ENCODE measurements around the gene DTX1.
"Not testable (repeated sequence)": the region's sequence is repeated elsewhere in the genome, so short reads cannot be mapped to it uniquely, and the experiment has no call there.

DTX1 gene

GRCh38 chr12:113109872-113110599, 53.5 kb downstream of the DTX1 start:
- Histone ChIP-seq H3K9me3 (ENCODE audit: control insufficient read depth in 5 of 5, low read length in 5 of 5) (no peaks in the 10 kb centered on the region), H3K9ac (ENCODE audit: low read length in 5 of 5) (no peak overlapping the region), H3K4me3 (ENCODE audit: low read depth in 1 of 5, low read length in 5 of 5) (no peak overlapping the region), H3K4me1 (ENCODE audit: control insufficient read depth in 5 of 5, insufficient read depth in 5 of 5, low read length in 5 of 5) (no peaks in the 10 kb centered on the region), H3K36me3 (ENCODE audit: control insufficient read depth in 5 of 5, insufficient read depth in 5 of 5, low read length in 5 of 5) (no peaks in the 10 kb centered on the region), H3K27me3 (ENCODE audit: control insufficient read depth in 5 of 5, insufficient read depth in 4 of 5, low read length in 5 of 5) (peaks cover 0 to 21% (median 8%) of the 10 kb centered on the region in 5 donors), H3K27ac (ENCODE audit: low read depth, low read length) (no peak overlapping the region)

GRCh38 chr12:113111247-113111646, 54.7 kb downstream of the DTX1 start:
- Histone ChIP-seq H3K4me1 (ENCODE audit: control insufficient read depth in 5 of 5, insufficient read depth in 5 of 5, low read length in 5 of 5) (no peaks in the 10 kb centered on the region), H3K27me3 (ENCODE audit: control insufficient read depth in 5 of 5, insufficient read depth in 4 of 5, low read length in 5 of 5) (peaks cover 0 to 16% (median 12%) of the 10 kb centered on the region in 5 donors)

GRCh38 chr12:113112043-113112899, 55.7 kb downstream of the DTX1 start:
- Histone ChIP-seq H3K36me3 (ENCODE audit: control insufficient read depth in 5 of 5, insufficient read depth in 5 of 5, low read length in 5 of 5) (no peaks in the 10 kb centered on the region), H3K9me3 (ENCODE audit: control insufficient read depth in 5 of 5, low read length in 5 of 5) (no peaks in the 10 kb centered on the region), H3K4me3 (ENCODE audit: low read depth in 1 of 5, low read length in 5 of 5) (no peak overlapping the region), H3K9ac (ENCODE audit: low read length in 5 of 5) (no peak overlapping the region), H3K27ac (ENCODE audit: low read depth, low read length) (no peak overlapping the region), H3K27me3 (ENCODE audit: control insufficient read depth in 5 of 5, insufficient read depth in 4 of 5, low read length in 5 of 5) (peaks cover 0 to 16% (median 12%) of the 10 kb centered on the region in 5 donors), H3K4me1 (ENCODE audit: control insufficient read depth in 5 of 5, insufficient read depth in 5 of 5, low read length in 5 of 5) (no peaks in the 10 kb centered on the region)

More at GRCh38 chr12:113111247-113111646, 54.7 kb downstream of the DTX1 start:
- no peak overlapping the region for H3K27ac ChIP-seq (ENCODE audit: low read depth, low read length)
- H3K9ac ChIP-seq (ENCODE audit: low read length in 5 of 5), result no peak overlapping the region
- no peaks in the 10 kb centered on the region for H3K36me3 ChIP-seq (ENCODE audit: control insufficient read depth in 5 of 5, insufficient read depth in 5 of 5, low read length in 5 of 5)
- H3K9me3 ChIP-seq (ENCODE audit: control insufficient read depth in 5 of 5, low read length in 5 of 5), result no peaks in the 10 kb centered on the region
- H3K4me3 ChIP-seq (ENCODE audit: low read depth in 1 of 5, low read length in 5 of 5), result no peak overlapping the region

- Histone ChIP-seq H3K27ac (ENCODE audit: low read depth, low read length) (no peak overlapping the region), H3K27me3 (ENCODE audit: control insufficient read depth in 5 of 5, insufficient read depth in 4 of 5, low read length in 5 of 5) (peaks cover 0 to 16% (median 12%) of the 10 kb centered on the region in 5 donors), H3K9ac (ENCODE audit: low read length in 5 of 5) (no peak overlapping the region)
These were observed 56.9 kb downstream of the DTX1 start for GRCh38 chr12:113113397-113113796.

GRCh38 chr12:113114447-113115178, 58.1 kb downstream of the DTX1 start:
- H3K27me3 ChIP-seq (ENCODE audit: control insufficient read depth in 5 of 5, insufficient read depth in 4 of 5, low read length in 5 of 5), result peaks cover 0 to 20% (median 12%) of the 10 kb centered on the region in 5 donors
- H3K9me3 ChIP-seq (ENCODE audit: control insufficient read depth in 5 of 5, low read length in 5 of 5), result no peaks in the 10 kb centered on the region
- no peaks in the 10 kb centered on the region for H3K4me1 ChIP-seq (ENCODE audit: control insufficient read depth in 5 of 5, insufficient read depth in 5 of 5, low read length in 5 of 5)
- H3K27ac ChIP-seq (ENCODE audit: low read depth, low read length), result no peak overlapping the region
- H3K9ac ChIP-seq (ENCODE audit: low read length in 5 of 5), result no peak overlapping the region
- no peaks in the 10 kb centered on the region for H3K36me3 ChIP-seq (ENCODE audit: control insufficient read depth in 5 of 5, insufficient read depth in 5 of 5, low read length in 5 of 5)
- H3K4me3 ChIP-seq (ENCODE audit: low read depth in 1 of 5, low read length in 5 of 5), result no peak overlapping the region

More at GRCh38 chr12:113113397-113113796, 56.9 kb downstream of the DTX1 start:
- Histone ChIP-seq H3K4me3 (ENCODE audit: low read depth in 1 of 5, low read length in 5 of 5) (no peak overlapping the region), H3K36me3 (ENCODE audit: control insufficient read depth in 5 of 5, insufficient read depth in 5 of 5, low read length in 5 of 5) (no peaks in the 10 kb centered on the region), H3K4me1 (ENCODE audit: control insufficient read depth in 5 of 5, insufficient read depth in 5 of 5, low read length in 5 of 5) (no peaks in the 10 kb centered on the region), H3K9me3 (ENCODE audit: control insufficient read depth in 5 of 5, low read length in 5 of 5) (no peaks in the 10 kb centered on the region)

- Histone ChIP-seq H3K9ac (ENCODE audit: low read length in 5 of 5) (no peak overlapping the region), H3K27ac (ENCODE audit: low read depth, low read length) (no peak overlapping the region), H3K27me3 (ENCODE audit: control insufficient read depth in 5 of 5, insufficient read depth in 4 of 5, low read length in 5 of 5) (peaks cover 4 to 24% (median 12%) of the 10 kb centered on the region in 5 donors), H3K4me1 (ENCODE audit: control insufficient read depth in 5 of 5, insufficient read depth in 5 of 5, low read length in 5 of 5) (no peaks in the 10 kb centered on the region), H3K9me3 (ENCODE audit: control insufficient read depth in 5 of 5, low read length in 5 of 5) (no peaks in the 10 kb centered on the region), H3K36me3 (ENCODE audit: control insufficient read depth in 5 of 5, insufficient read depth in 5 of 5, low read length in 5 of 5) (no peaks in the 10 kb centered on the region), H3K4me3 (ENCODE audit: low read depth in 1 of 5, low read length in 5 of 5) (no peak overlapping the region)
These were observed 59.1 kb downstream of the DTX1 start for GRCh38 chr12:113115455-113116126.

- Histone ChIP-seq H3K36me3 (ENCODE audit: control insufficient read depth in 5 of 5, insufficient read depth in 5 of 5, low read length in 5 of 5) (no peaks in the 10 kb centered on the region), H3K27ac (ENCODE audit: low read depth, low read length) (no peak overlapping the region), H3K27me3 (ENCODE audit: control insufficient read depth in 5 of 5, insufficient read depth in 4 of 5, low read length in 5 of 5) (peaks cover 4 to 26% (median 12%) of the 10 kb centered on the region in 5 donors), H3K4me1 (ENCODE audit: control insufficient read depth in 5 of 5, insufficient read depth in 5 of 5, low read length in 5 of 5) (no peaks in the 10 kb centered on the region), H3K9ac (ENCODE audit: low read length in 5 of 5) (no peak overlapping the region), H3K4me3 (ENCODE audit: low read depth in 1 of 5, low read length in 5 of 5) (no peak overlapping the region), H3K9me3 (ENCODE audit: control insufficient read depth in 5 of 5, low read length in 5 of 5) (no peaks in the 10 kb centered on the region)
These were observed 60.3 kb downstream of the DTX1 start for GRCh38 chr12:113116875-113117274.

GRCh38 chr12:113117684-113118083, 61.2 kb downstream of the DTX1 start:
- not testable (repeated sequence) for H3K9me3 ChIP-seq (ENCODE audit: control insufficient read depth in 5 of 5, low read length in 5 of 5); H3K4me1 ChIP-seq (ENCODE audit: control insufficient read depth in 5 of 5, insufficient read depth in 5 of 5, low read length in 5 of 5); H3K36me3 ChIP-seq (ENCODE audit: control insufficient read depth in 5 of 5, insufficient read depth in 5 of 5, low read length in 5 of 5); H3K4me3 ChIP-seq (ENCODE audit: low read depth in 1 of 5, low read length in 5 of 5); H3K27ac ChIP-seq (ENCODE audit: low read depth, low read length); H3K9ac ChIP-seq (ENCODE audit: low read length in 5 of 5)
- peaks cover 4 to 26% (median 12%) of the 10 kb centered on the region in 5 donors for H3K27me3 ChIP-seq (ENCODE audit: control insufficient read depth in 5 of 5, insufficient read depth in 4 of 5, low read length in 5 of 5)

GRCh38 chr12:113118142-113118541, 61.6 kb downstream of the DTX1 start:
- peaks cover 4 to 25% (median 12%) of the 10 kb centered on the region in 5 donors for H3K27me3 ChIP-seq (ENCODE audit: control insufficient read depth in 5 of 5, insufficient read depth in 4 of 5, low read length in 5 of 5)
- no peaks in the 10 kb centered on the region for H3K4me1 ChIP-seq (ENCODE audit: control insufficient read depth in 5 of 5, insufficient read depth in 5 of 5, low read length in 5 of 5)
- H3K27ac ChIP-seq (ENCODE audit: low read depth, low read length), result no peak overlapping the region
- no peaks in the 10 kb centered on the region for H3K36me3 ChIP-seq (ENCODE audit: control insufficient read depth in 5 of 5, insufficient read depth in 5 of 5, low read length in 5 of 5)
- H3K4me3 ChIP-seq (ENCODE audit: low read depth in 1 of 5, low read length in 5 of 5), result no peak overlapping the region
- H3K9me3 ChIP-seq (ENCODE audit: control insufficient read depth in 5 of 5, low read length in 5 of 5), result peaks cover 0 to 1% (median under 1%) of the 10 kb centered on the region in 5 donors
- no peak overlapping the region for H3K9ac ChIP-seq (ENCODE audit: low read length in 5 of 5)
